Activated T-cell treated with anti-CD3 and anti-CD28 coated beads, Interleukin-2, amount 50 U/mL, for 24 hours (primary cell): Measurements from ENCODE around the gene ETV3L.

Experiments
- DNase-seq: peaks from one replicate; pipeline ENCODE4 v3.0.0-alpha.2; 2020
- H3K27ac Mint-ChIP-seq: 2 replicates; pipeline ENCODE4 v1.8.0; 2020; ENCODE audit warnings: mild to moderate bottlenecking, mixed read lengths
- H3K27me3 Mint-ChIP-seq: 2 replicates; pipeline ENCODE4 v1.8.0; 2020; ENCODE audit warnings: mixed read lengths
- H3K36me3 Mint-ChIP-seq: 2 replicates; pipeline ENCODE4 v1.8.0; 2020; ENCODE audit warnings: low read depth, mixed read lengths
- H3K4me1 Mint-ChIP-seq: 2 replicates; pipeline ENCODE4 v1.8.0; 2020; ENCODE audit warnings: low read depth, mixed read lengths
- H3K4me3 Mint-ChIP-seq: 2 replicates; pipeline ENCODE4 v1.8.0; 2020; ENCODE audit warnings: mild to moderate bottlenecking, moderate library complexity, mixed read lengths
- H3K9me3 Mint-ChIP-seq: 2 replicates; pipeline ENCODE4 v1.8.0; 2020; ENCODE audit warnings: mixed read lengths

ETV3L gene

DNA sequence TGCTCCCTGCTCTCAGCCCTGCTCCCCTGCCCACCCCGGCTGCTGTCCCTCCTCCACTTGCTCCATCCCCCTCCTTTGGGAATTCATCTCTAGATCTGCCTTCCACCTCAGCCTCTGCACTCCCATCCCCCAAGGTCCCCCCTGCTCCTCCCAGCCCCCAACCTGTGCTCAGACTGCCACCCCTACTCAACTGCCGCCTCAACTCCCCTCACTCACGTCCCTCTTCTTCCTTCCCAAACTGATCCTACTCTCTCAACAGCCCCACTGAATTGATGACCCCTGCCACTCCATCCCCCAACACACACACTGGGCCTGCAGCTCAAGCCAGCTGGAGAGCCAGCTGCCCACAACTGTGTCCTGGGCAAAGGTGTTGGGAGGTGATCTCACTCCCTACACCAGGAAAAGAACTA is 15.8 kb upstream of the ETV3L start:
- no peaks in the 10 kb centered on the region for H3K9me3 Mint-ChIP-seq
- H3K4me1 Mint-ChIP-seq: no peaks in the 10 kb centered on the region
- H3K27me3 Mint-ChIP-seq: peaks cover 10% of the 10 kb centered on the region
- H3K4me3 Mint-ChIP-seq: no peak overlapping the region
- no peak for DNase-seq
- H3K27ac Mint-ChIP-seq: no peak overlapping the region
- H3K36me3 Mint-ChIP-seq: peaks cover 5% of the 10 kb centered on the region

DNA sequence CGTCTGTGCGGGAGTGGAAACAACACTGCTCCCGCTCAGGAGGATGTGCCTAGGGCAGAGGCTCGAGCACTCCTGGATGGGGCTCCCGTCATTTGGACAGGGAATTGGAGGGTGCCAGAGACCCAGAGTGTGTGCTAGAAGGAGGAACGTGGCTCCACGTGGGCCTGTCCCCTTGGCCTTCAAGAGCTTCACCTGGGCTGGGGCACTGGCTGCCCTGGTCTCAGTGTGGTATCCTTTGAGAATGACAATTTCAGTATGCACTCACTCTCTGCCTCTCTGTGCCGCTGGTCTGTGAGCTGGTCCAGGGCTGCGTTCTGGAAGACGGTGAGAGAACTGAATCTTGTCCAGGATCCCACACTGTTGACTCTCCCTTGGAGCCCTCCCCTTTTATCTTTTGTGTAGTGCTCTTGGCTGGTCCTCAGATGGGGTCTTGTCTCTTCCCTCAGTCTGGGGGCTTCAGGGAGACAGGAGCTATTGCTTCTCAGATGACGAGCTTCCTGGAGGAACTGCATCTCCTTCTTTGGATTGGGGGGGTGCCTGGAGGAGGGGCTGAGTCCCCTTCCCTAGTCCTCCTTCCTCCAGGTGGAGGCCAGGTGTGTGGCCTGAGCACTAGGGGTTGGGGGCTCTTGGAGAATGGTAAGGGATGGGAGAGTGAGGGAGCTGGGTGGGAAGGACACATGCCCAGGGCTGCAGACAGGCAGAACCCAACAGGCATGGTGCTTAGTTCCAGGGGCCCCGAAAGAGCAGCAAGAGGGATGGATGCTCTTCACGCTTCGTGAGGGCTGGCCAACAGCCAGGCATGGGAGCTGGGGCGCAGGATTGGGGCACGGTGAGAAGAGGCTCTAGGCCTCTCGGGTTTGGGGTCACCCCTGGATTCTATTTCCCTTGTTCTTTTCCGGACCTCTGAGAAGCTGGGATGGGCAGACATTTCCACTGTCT is 14.8 kb upstream of the ETV3L start:
- Mint-ChIP-seq H3K27me3 (peaks cover 10% of the 10 kb centered on the region), H3K4me3 (no peak overlapping the region), H3K27ac (no peak overlapping the region), H3K4me1 (no peaks in the 10 kb centered on the region), H3K9me3 (no peaks in the 10 kb centered on the region), H3K36me3 (no peaks in the 10 kb centered on the region)
- no peak for DNase-seq

DNA sequence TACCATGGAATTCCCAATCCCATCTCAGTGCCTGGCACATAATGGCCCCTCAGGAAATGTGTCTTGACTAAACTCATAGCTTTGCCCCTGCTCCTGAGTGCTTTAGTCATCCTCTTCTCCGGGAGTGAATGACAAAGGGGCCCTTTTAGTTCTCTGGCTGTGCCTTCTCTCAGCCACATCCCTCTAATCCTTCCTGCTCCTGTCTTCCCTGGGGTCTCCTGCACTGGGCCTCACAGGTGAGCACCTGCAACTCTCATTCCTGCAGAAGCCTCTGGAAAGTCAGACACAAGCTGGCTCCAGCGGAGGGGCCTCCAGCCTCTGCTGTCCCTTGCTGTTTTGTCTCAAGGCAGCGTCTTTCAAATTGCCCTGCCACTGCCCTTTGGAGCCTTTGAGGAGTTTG is 14.0 kb upstream of the ETV3L start:
- peaks cover 17% of the 10 kb centered on the region for H3K27me3 Mint-ChIP-seq

DNA sequence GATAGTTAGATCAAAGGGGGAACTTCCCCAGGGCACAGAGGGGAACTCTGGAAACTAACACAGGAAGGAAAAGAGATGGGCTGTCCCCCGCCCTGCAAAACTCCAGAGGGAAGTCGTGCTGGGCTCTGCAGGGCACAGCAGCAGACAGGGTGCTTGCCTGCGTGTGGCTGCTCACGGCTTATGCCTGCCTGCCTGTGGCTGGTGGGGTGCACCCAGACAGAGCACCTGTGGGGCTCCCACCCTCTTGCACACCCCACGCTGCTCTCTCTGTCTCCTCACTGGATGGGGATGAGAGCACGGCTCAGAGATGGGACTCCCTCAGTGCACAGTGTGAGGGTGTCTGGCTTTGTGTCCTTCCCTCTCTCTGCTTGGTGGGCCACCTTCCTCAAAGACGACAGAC is 13.5 kb upstream of the ETV3L start:
- H3K9me3 Mint-ChIP-seq: no peaks in the 10 kb centered on the region
- peaks cover 22% of the 10 kb centered on the region for H3K27me3 Mint-ChIP-seq
- DNase-seq: no peak
- no peak overlapping the region for H3K4me3 Mint-ChIP-seq
- no peaks in the 10 kb centered on the region for H3K36me3 Mint-ChIP-seq
- no peaks in the 10 kb centered on the region for H3K4me1 Mint-ChIP-seq
- H3K27ac Mint-ChIP-seq: no peak overlapping the region

More for the DNA sequence above, 14.0 kb upstream of the ETV3L start:
- Mint-ChIP-seq H3K4me1 (no peaks in the 10 kb centered on the region), H3K4me3 (no peak overlapping the region), H3K27ac (no peak overlapping the region), H3K9me3 (no peaks in the 10 kb centered on the region), H3K36me3 (no peaks in the 10 kb centered on the region)
- DNase-seq: no peak

DNA sequence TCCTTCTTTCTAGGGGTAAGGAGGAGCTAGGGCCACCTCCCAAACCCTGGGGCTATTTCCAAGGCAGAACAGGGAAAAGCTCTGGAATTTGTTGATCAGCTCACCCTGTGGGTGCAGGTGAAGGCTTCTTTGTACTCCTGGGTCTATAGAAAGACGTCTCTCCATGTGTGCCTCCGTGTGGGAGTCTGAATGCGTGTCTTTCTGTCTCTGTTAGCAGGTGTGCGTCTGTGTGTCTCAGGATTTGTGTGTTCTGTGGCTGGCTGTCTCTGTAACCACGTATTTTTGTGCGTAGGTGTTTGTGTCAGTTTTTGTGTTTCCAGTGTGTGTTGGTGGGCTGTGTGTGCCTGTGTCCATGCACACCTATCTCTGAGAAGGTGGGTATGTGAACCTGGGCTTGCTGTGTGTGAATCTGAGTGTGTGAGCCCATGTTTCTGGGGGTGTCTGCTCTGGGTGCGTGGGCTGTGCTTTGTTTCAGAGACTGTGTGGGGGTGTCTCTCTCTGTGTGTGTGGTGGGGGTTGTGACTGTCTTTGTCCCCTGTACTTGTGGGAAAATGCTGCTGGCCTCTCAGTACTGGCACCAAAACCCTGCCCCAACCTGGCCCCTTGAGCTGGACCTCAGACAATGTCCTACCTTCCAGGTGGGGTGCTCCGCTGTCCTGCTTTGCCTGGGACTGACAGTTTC is 12.7 kb upstream of the ETV3L start:
- H3K27ac Mint-ChIP-seq: peak overlapping the region; percentile 7
- no peak overlapping the region for H3K4me3 Mint-ChIP-seq

DNA sequence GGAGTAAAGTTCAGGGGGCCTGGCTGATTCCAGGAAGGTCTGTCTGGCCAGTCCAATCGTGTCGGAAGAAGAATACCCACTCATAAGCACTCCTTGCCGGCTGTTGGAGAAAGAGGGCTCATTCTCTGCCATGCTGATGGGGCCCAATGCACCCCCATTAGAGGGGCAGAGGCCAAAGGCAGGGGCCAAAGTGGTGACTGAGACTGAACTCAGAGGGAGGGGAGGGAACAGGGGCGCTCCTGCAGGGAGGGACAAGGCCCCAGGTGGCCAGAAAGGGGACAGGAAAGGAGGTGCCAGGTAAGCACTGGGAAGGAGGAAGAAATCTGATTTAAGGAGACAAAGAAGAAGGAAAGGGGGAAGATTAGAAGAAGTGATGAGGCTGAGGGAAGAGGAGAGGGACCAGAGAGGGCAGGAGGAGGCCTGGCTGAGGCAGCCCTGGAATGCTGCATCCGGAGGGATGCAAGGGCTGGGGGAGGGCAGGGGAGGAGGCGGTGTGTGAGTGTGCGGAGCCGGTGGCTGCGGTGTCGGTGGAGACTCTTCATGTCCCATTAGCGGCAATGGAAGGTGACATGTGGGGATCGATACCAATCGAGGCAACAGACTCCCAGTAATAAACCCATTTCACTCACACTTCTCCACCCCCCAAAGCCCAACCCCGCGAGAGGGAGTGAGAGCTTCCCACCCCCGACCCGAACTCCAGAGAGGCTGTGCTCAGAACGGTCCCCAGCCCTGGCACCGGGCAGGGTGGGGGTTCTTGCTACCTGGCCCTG is 12.0 kb upstream of the ETV3L start:
- DNase-seq: no peak
- H3K4me3 Mint-ChIP-seq: no peak overlapping the region
- peaks cover 37% of the 10 kb centered on the region for H3K27me3 Mint-ChIP-seq
- no peaks in the 10 kb centered on the region for H3K36me3 Mint-ChIP-seq
- H3K9me3 Mint-ChIP-seq: no peaks in the 10 kb centered on the region
- peaks cover 4% of the 10 kb centered on the region for H3K4me1 Mint-ChIP-seq
- H3K27ac Mint-ChIP-seq: no peak overlapping the region

More for the DNA sequence above, 12.7 kb upstream of the ETV3L start:
- H3K27me3 Mint-ChIP-seq: peaks cover 30% of the 10 kb centered on the region
- H3K4me1 Mint-ChIP-seq: no peaks in the 10 kb centered on the region
- no peak for DNase-seq
- H3K9me3 Mint-ChIP-seq: no peaks in the 10 kb centered on the region
- H3K36me3 Mint-ChIP-seq: no peaks in the 10 kb centered on the region

DNA sequence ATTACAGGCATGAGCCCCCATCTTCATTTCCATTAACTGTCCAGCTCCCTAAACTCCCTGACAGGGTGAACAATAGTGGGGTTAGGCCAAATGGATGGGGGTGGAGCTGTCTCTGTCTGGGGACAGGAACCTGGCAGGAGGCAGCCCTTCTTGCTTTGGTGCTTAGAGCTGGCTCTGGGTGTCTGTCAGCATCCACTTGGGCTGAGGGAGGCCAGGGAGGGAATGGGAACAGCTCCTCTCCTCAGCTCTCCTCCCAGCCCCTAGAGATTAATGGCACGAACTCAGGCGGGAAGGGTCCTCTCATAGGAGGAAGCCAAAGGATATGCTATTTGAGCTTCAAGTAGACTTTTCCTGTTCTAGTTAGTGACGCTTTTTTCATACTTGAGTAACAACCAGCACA is 11.1 kb upstream of the ETV3L start:
- H3K9me3 Mint-ChIP-seq: no peaks in the 10 kb centered on the region
- no peaks in the 10 kb centered on the region for H3K36me3 Mint-ChIP-seq
- H3K27me3 Mint-ChIP-seq: peaks cover 39% of the 10 kb centered on the region
- DNase-seq: no peak
- H3K4me3 Mint-ChIP-seq: no peak overlapping the region
- peak overlapping the region; percentile 20 for H3K27ac Mint-ChIP-seq
- H3K4me1 Mint-ChIP-seq: peaks cover 7% of the 10 kb centered on the region

DNA sequence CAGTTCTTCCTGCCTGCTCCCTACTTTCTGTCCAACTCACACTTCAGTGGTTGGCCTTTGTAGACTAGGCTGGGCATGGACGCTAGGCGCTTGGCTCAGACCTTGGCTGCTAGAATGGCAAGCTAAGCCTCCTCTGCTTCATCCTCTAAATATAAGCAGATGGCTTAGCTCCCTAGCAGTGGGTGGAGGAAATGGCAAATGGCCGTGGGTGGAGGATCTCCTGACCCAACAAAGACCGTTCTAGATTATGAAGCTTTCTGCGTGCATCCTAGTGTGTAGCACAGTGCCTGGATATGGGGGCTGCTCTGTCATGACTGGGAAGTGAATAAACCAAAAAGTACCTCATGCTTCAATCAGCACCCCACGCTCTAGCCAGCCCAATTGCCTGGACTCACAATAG is 10.4 kb upstream of the ETV3L start:
- DNase-seq: no peak
- H3K4me1 Mint-ChIP-seq: peaks cover 7% of the 10 kb centered on the region
- H3K27ac Mint-ChIP-seq: no peak overlapping the region
- H3K27me3 Mint-ChIP-seq: peaks cover 39% of the 10 kb centered on the region
- no peak overlapping the region for H3K4me3 Mint-ChIP-seq
- H3K9me3 Mint-ChIP-seq: no peaks in the 10 kb centered on the region
- H3K36me3 Mint-ChIP-seq: no peaks in the 10 kb centered on the region

DNA sequence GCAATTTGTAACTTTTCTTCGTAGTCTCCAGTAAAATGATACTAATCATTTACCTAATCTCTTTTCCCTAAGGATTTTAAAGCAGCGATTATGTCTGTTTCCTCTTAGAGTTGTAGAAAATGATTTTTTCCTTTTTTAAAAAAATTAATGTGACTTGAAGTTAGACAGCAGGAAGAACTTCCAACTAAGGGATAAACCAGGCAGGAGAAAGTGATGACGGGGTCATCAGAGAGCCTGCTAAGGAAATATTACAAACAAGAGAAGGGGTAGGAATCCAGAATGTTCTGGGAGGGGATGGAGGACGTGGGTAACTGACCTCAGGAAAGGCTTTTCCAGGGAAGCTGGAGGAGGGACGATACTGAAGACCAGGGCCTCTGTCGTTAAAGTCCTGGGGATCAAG is 8.8 kb upstream of the ETV3L start:
- DNase-seq: no peak
- peaks cover 39% of the 10 kb centered on the region for H3K27me3 Mint-ChIP-seq

DNA sequence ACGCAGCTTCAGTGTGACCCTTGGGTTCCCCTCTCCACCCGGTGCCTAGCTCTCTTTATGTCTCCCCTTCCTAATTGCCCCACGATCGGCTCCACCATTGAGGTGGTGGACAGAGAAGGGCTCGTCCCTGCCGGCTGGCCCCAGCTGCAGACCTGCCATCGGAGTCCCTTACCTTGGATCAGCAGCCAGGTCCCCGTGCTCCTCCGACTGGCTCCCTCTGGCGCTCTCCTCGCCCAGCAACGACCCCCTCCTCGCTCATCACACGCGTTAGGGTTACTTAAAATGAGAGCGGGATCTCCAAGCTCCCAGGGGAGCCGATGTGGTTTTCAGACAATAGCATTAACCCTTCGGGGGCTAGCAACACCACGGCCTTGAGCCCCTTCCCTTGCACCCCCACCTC is 8.1 kb upstream of the ETV3L start:
- peaks cover 10% of the 10 kb centered on the region for H3K4me1 Mint-ChIP-seq
- no peak for DNase-seq
- no peak overlapping the region for H3K27ac Mint-ChIP-seq
- no peaks in the 10 kb centered on the region for H3K9me3 Mint-ChIP-seq
- H3K4me3 Mint-ChIP-seq: no peak overlapping the region
- H3K27me3 Mint-ChIP-seq: peaks cover 39% of the 10 kb centered on the region
- no peaks in the 10 kb centered on the region for H3K36me3 Mint-ChIP-seq

More for the DNA sequence above, 8.8 kb upstream of the ETV3L start:
- H3K4me3 Mint-ChIP-seq: no peak overlapping the region
- no peaks in the 10 kb centered on the region for H3K36me3 Mint-ChIP-seq
- no peak overlapping the region for H3K27ac Mint-ChIP-seq
- peaks cover 10% of the 10 kb centered on the region for H3K4me1 Mint-ChIP-seq
- H3K9me3 Mint-ChIP-seq: no peaks in the 10 kb centered on the region

DNA sequence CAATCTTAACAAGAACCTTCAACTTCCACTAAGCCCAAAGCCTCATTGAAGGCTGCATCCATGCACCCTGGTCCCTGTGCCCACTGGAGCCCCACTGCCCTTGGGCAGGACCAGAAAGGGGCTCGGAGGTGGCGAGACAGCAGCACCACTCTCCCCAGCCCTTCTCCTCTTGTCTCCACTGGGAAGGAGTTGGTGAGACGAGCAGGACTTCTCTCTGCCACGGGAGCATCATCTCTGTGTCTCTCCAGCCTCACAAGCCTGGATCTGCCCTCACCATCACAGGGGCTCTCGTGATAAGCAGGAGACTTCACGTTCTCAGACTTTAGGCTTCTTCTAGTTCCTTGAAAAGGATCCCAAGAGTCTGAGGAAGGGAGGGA is 7.2 kb upstream of the ETV3L start:
- H3K36me3 Mint-ChIP-seq: no peaks in the 10 kb centered on the region
- peaks cover 10% of the 10 kb centered on the region for H3K4me1 Mint-ChIP-seq

DNA sequence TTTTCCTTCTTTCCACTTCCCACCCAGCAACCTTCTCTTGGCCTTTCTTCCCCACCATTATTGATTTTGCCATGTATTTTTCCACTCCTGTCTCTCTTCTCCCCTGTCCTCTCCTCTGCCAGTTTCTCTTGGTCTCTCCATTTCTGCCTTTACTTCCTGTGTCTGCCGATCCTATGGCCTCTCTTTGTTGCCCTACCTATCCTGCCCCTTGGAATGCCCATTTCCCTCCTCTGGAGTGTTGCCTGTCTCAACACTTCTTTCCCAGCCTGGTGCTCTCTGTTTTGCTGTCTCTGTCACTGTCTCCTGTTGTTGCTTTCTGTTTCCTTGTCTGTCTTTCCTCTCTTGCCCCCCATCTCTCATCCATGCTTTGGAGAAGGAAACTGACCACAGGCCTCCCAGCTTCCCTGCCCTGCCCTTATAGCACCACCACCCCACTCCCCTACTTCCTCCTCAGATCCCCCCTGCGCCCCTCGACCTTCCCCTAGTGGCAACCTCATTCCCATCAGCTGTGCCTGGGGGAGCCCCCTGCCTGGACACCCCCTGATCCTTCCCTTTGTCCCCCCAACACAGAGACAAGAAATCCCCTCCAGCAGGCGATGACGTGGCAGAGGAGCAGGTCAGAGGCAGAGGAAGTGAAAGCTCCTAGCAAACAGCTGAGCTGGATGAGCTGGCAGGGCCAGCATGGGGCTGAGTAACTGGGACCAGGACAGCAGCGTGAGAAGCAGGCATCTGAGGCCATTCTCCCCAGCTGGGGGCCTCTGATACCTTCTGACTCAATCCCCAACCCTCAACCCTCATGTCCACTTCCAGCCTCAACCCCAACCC is 6.6 kb upstream of the ETV3L start:
- Mint-ChIP-seq H3K36me3 (no peaks in the 10 kb centered on the region), H3K4me1 (peaks cover 10% of the 10 kb centered on the region), H3K4me3 (no peak overlapping the region), H3K27me3 (peaks cover 38% of the 10 kb centered on the region), H3K9me3 (no peaks in the 10 kb centered on the region), H3K27ac (no peak overlapping the region)
- DNase-seq: no peak

More for the DNA sequence above, 7.2 kb upstream of the ETV3L start:
- Mint-ChIP-seq H3K27ac (no peak overlapping the region), H3K4me3 (no peak overlapping the region), H3K9me3 (no peaks in the 10 kb centered on the region), H3K27me3 (peaks cover 39% of the 10 kb centered on the region)
- DNase-seq: no peak

DNA sequence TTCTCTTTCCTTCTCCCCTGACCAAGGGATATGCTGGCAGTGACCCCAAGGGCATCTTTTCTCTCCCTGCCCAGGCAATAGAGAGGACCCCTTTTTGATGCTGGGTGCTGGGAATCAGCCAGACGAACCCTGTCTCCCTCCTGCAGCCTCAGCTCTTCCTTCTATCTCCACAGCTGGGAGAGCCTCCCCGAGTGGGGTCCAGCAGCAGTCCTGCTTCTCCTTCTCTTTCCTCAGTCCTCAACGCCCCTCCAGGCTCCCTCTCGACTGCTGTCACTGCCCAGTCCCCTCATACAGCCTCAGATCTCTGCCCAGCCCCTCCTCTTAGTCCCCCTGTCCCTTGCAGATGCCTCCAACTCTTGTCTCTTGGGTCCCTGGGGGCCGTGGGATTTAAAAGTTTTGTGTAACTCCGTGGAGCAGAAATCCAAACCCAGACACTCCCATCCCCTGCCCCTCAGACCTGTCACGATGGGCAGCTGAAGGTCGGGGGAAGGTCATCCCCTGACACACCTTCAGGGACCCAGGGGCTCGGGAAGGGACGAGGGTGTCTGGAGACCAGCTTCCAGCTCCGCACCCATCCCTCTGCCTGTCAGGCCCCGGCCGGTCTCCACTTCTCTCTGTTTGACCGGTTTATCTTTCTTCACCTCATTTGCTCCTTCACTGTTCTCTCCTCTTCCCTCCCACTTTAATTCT is 5.8 kb upstream of the ETV3L start:
- Mint-ChIP-seq H3K4me1 (peaks cover 10% of the 10 kb centered on the region), H3K27ac (no peak overlapping the region), H3K9me3 (no peaks in the 10 kb centered on the region), H3K36me3 (no peaks in the 10 kb centered on the region), H3K27me3 (peaks cover 33% of the 10 kb centered on the region), H3K4me3 (no peak overlapping the region)
- DNase-seq: no peak
